AG10803 (cell line): ENCODE results near the gene LACTB.
A peak's percentile ranks its signal among the peaks of the same experiment; 100 is the strongest.

Experiments
- DNase-seq: peaks from one replicate; pipeline ENCODE4 v3.0.0; 2010; ENCODE audit warnings: low read depth
- H3K4me3 ChIP-seq: 2 replicates; pipeline ENCODE4 v1.5.1; 2011; ENCODE audit warnings: mild to moderate bottlenecking, low read length, control low read depth
- TF ChIP-seq, protein P1 (sequence below): conservative IDR thresholded peaks from 2 replicates; pipeline ENCODE4 v1.5.1; 2011; ENCODE audit warnings: mild to moderate bottlenecking, low read length, control low read depth, inconsistent platforms

LACTB gene

DNA sequence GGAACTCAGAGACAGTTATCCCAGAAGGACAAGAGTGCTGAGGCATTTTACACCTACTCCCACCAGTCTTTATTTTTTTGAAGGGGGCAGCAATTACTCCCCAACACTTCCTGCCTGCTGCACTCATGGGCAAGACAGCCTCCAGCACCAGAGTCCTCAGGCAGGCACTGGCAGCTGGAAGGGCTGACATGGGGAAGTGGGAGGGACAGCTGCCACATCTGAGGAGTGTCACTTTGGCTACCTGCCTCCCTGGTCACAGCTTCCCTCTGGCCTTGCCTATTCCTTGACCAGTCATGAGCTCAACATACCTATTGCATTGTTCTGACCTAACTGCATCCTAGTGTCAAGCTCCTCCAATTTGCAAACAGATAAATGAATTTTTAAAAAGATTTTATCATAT lies 10.2 kb upstream of the LACTB start:
- no peak overlapping the region for H3K4me3 ChIP-seq
- TF ChIP-seq, protein P1, sequence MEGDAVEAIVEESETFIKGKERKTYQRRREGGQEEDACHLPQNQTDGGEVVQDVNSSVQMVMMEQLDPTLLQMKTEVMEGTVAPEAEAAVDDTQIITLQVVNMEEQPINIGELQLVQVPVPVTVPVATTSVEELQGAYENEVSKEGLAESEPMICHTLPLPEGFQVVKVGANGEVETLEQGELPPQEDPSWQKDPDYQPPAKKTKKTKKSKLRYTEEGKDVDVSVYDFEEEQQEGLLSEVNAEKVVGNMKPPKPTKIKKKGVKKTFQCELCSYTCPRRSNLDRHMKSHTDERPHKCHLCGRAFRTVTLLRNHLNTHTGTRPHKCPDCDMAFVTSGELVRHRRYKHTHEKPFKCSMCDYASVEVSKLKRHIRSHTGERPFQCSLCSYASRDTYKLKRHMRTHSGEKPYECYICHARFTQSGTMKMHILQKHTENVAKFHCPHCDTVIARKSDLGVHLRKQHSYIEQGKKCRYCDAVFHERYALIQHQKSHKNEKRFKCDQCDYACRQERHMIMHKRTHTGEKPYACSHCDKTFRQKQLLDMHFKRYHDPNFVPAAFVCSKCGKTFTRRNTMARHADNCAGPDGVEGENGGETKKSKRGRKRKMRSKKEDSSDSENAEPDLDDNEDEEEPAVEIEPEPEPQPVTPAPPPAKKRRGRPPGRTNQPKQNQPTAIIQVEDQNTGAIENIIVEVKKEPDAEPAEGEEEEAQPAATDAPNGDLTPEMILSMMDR: no peak
- no peak for DNase-seq

DNA sequence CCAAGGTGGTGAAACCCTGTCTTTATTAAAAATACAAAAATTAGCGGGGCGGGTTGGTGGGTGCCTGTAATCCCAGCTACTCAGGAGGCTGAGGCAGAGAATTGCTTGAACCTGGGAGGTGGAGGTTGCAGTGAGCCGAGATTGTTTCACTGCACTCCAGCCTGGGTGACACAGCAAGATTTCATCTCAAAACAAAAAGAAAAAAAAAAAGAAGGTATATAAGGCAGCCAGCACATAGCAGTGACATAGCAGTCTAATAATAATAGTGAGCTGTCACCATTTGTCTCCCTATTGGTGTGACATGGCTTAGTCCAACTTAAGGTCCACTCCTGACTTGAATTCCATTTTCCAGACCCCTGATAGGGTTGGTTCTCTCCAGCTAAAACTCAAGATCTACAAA lies 8.8 kb upstream of the LACTB start:
- TF ChIP-seq, protein P1: no peak
- DNase-seq: no peak
- no peak overlapping the region for H3K4me3 ChIP-seq

DNA sequence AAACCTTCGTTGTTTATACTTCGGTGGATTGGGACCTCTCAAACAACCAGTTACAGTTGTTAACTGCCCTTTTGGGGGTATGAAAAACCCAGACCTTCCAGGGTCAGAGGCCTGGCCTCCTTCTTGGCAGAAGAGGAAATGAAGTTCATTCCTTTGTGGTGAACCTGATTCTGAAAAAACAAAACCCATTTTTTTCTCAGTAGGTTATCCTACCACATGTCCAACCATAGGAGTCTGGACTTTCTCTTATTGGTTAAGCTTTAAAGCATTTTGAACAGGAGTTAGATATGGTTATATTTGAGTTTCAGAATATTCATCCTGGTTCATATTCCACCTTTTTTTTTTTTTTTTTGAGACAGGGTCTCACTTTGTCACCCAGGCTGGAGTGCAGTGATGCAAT lies 7.2 kb upstream of the LACTB start:
- H3K4me3 ChIP-seq: no peak overlapping the region
- DNase-seq: no peak
- TF ChIP-seq, protein P1: no peak

DNA sequence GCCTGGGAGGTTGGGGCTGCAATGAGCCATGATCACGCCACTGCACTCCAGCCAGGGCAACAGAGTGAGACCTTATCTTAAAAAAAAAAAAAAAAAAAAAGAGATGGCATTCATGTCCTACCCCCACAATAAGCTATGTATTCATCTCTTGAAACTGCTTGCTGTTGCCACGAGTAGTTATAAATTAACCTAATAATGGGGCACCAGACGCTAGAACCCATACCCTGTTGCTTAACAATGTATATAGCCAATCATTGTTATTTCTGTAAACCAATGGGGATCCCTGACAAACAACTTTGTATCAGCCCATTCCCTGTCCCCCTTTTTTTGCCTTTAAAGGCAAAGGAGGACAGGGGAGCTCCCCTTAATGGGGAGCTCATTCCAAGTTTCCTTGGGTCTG lies 2.8 kb upstream of the LACTB start:
- TF ChIP-seq, protein P1: no peak
- no peak overlapping the region for H3K4me3 ChIP-seq
- no peak for DNase-seq

DNA sequence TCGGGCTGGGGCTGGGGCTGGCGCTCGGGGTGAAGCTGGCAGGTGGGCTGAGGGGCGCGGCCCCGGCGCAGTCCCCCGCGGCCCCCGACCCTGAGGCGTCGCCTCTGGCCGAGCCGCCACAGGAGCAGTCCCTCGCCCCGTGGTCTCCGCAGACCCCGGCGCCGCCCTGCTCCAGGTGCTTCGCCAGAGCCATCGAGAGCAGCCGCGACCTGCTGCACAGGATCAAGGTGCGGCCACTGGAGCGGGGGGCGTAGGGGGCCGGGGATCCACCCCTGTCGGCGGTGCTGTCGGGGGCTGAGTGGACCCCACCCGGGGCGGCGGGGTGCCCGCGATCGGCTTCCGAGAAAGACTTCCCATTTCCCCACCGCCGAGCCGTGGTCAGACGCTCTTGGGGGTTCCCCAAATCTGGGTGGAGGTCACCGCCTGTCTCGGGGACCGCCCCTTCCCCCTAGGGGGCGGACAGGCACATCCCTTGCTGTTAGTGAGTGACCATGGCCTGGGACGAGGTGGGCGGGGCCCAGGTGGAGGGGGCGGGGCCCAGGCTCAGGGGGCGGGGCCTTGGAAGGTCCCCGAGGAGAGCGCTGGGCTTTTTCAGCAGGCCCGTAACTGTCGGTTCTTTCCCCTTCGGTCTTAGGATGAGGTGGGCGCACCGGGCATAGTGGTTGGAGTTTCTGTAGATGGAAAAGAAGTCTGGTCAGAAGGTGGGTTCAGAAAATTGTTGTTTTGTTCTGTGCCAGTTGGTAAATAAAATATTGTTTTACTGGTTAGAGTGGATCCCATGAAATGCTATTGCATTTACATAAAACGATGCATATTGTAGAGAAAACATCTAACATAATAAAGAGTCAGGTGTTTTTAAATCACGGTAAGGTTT lies 578 bp downstream of the LACTB start:
- TF ChIP-seq, protein P1: peak; percentile 28; the same call in 1 of the 2 replicates
- peak overlapping the region; percentile 78 for H3K4me3 ChIP-seq
- peak; percentile 75 for DNase-seq

DNA sequence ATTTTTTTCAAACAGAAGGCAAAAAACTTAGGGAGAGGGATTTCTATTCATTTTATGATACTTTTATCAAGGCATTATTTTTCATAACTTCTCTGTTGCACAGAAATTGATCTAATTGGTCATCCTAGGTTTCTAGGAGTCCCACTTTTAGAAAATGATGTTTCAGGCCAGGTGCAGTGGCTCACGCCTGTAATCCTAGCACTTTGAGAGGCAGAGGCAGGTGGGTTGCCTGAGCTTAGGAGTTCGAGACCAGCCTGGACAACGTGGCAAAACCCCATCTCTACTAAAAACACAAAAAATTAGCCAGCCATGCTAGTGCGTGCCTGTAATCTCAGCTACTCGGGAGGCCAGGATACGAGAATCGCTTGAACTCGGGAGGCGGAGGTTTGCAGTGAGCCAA lies 2.8 kb downstream of the LACTB start:
- H3K4me3 ChIP-seq: no peak overlapping the region
- TF ChIP-seq, protein P1: no peak
- DNase-seq: no peak

DNA sequence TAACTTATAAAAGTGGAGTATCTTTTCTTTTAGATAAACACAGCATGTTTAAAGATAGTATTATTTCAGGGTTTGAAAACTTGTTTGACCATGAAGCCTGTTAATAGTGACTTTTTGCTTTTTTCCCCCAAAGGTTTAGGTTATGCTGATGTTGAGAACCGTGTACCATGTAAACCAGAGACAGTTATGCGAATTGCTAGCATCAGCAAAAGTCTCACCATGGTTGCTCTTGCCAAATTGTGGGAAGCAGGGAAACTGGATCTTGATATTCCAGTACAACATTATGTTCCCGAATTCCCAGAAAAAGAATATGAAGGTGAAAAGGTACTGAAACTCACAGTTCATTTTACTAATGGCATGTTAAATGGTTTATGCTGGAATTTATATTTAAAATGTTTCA lies 5.1 kb downstream of the LACTB start:
- no peak overlapping the region for H3K4me3 ChIP-seq
- no peak for DNase-seq
- TF ChIP-seq, protein P1: no peak
